OCI-LY7 (cell line): ENCODE data around the gene GXYLT2.

Source experiments
- CTCF ChIP-seq: fragments of 200-600 bp; sonication (generic); conservative IDR thresholded peaks from 2 replicates; pipeline ENCODE4 v1.5.1; 2014; ENCODE audit warnings: mild to moderate bottlenecking, antibody characterized with exemption, low read length, moderate library complexity, mixed read lengths
- EZH2phosphoT487 ChIP-seq: fragments of 200-600 bp; sonication (generic); IDR thresholded peaks from 2 replicates; pipeline ENCODE4 v1.6.1; 2018; ENCODE audit warnings: low read depth, borderline replicate concordance, mild to moderate bottlenecking, mixed run types, antibody characterized with exemption, low read length, moderate library complexity, mixed read lengths

GRCh38 chr3:72848703-72849081, 39.2 kb upstream of the GXYLT2 start:
- no peak for TF ChIP-seq CTCF
- no peak for TF ChIP-seq EZH2phosphoT487
